OCI-LY1 (cell line): ENCODE results near the gene ABCA13.

Source experiments
- EZH2 ChIP-seq: fragments of 200-600 bp; sonication (generic), shearing (Covaris generic); IDR thresholded peaks from 2 replicates; pipeline ENCODE4 v1.8.0; 2017; ENCODE audit warnings: borderline replicate concordance, mixed run types, mild to moderate bottlenecking, antibody characterized with exemption, low read length, moderate library complexity, mixed read lengths
- TF ChIP-seq, protein P1 (sequence below): fragments of 200-600 bp; sonication (generic), shearing (Covaris generic); IDR thresholded peaks from 2 replicates; pipeline ENCODE4 v1.5.1; 2017; ENCODE audit warnings: mild to moderate bottlenecking, antibody characterized with exemption, low read length, moderate library complexity, mixed read lengths

DNA sequence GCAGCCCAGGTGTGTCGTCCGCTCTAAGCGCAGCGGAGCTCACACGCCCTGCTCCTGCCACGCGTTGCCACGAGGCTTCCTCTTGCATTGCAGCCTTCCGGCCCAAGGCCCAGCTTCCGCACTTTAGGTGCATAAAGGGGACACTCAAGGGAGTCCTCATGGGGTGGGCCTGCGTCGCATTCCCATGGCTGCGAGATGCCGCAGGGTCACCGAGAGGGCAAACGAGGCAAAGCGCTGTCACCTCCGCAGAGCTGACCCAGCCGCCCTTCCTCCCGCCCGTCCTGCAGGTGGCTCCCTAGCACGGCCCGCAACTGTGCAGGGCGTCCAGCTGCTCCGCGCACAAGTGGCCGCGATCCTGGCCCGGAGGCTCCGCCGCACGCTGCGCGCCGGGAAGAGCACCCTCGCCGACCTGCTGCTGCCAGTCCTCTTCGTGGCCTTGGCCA lies 283.5 kb downstream of the ABCA13 start:
- TF ChIP-seq, protein P1, sequence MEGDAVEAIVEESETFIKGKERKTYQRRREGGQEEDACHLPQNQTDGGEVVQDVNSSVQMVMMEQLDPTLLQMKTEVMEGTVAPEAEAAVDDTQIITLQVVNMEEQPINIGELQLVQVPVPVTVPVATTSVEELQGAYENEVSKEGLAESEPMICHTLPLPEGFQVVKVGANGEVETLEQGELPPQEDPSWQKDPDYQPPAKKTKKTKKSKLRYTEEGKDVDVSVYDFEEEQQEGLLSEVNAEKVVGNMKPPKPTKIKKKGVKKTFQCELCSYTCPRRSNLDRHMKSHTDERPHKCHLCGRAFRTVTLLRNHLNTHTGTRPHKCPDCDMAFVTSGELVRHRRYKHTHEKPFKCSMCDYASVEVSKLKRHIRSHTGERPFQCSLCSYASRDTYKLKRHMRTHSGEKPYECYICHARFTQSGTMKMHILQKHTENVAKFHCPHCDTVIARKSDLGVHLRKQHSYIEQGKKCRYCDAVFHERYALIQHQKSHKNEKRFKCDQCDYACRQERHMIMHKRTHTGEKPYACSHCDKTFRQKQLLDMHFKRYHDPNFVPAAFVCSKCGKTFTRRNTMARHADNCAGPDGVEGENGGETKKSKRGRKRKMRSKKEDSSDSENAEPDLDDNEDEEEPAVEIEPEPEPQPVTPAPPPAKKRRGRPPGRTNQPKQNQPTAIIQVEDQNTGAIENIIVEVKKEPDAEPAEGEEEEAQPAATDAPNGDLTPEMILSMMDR, result no peak
- TF ChIP-seq EZH2, result no peak
